Keratinocyte (primary cell): Measurements from ENCODE around the gene FRMD4B. TPM values are rescaled to one million over a fixed set of nuclear protein-coding genes. Genes with fewer than 3 reads are reported as not detected.

Experiments used
- DNase-seq: peaks from one replicate; pipeline ENCODE4 v3.0.0-alpha.2; 2011; ENCODE audit warnings: low read depth, missing footprints, low spot score
- FAIRE-seq: peaks from 2 replicates; lab custom pipeline; 2011; peaks lifted over from hg19 to GRCh38; lab: Jason Lieb, UNC
- H2AFZ ChIP-seq: 2 replicates; pipeline ENCODE4 v1.6.0; 2012; ENCODE audit warnings: low read length, control low read depth, inconsistent platforms; ENCODE audit not compliant: control insufficient read depth
- H3K27ac ChIP-seq: 2 replicates; pipeline ENCODE4 v1.5.1; 2011; ENCODE audit warnings: low read length; ENCODE audit not compliant: control insufficient read depth, insufficient read depth
- H3K27me3 ChIP-seq: 3 replicates; pipeline ENCODE4 v1.6.0; 2011; ENCODE audit warnings: low read length; ENCODE audit not compliant: control insufficient read depth, insufficient read depth; ENCODE audit errors: extremely low read depth
- H3K36me3 ChIP-seq, 2 experiments: 2 replicates in 1 of 2; 3 replicates in 1 of 2; pipeline ENCODE4 v1.5.1; 2011; ENCODE audit warnings: low read length in 2 of 2, mild to moderate bottlenecking in 1 of 2; ENCODE audit not compliant: control insufficient read depth in 2 of 2, insufficient read depth in 2 of 2; ENCODE audit errors: extremely low read depth in 1 of 2
- H3K4me1 ChIP-seq: 3 replicates; pipeline ENCODE4 v1.5.1; 2011; ENCODE audit warnings: low read length; ENCODE audit not compliant: control insufficient read depth, insufficient read depth; ENCODE audit errors: extremely low read depth
- H3K4me2 ChIP-seq: 3 replicates; pipeline ENCODE4 v1.6.0; 2011; ENCODE audit warnings: low read depth, low read length; ENCODE audit not compliant: control insufficient read depth, insufficient read depth; ENCODE audit errors: extremely low read depth
- H3K4me3 ChIP-seq, 3 experiments: fragments of 200-600 bp in 1 of 3; sonication (generic) in 1 of 3; 2 replicates in 2 of 3; 3 replicates in 1 of 3; pipeline ENCODE4 v1.5.1; 2011 to 2016; ENCODE audit warnings: low read length in 3 of 3, mild to moderate bottlenecking in 3 of 3, control low read depth in 2 of 3, inconsistent platforms in 1 of 3, low read depth in 1 of 3, mixed read lengths in 1 of 3, mixed run types in 1 of 3, moderate library complexity in 1 of 3; ENCODE audit not compliant: control insufficient read depth in 2 of 3, insufficient read depth in 2 of 3; ENCODE audit errors: extremely low read depth in 1 of 3
- H3K79me2 ChIP-seq: 2 replicates; pipeline ENCODE4 v1.6.0; 2012; ENCODE audit warnings: low read length; ENCODE audit not compliant: control insufficient read depth, insufficient read depth
- H3K9ac ChIP-seq: 3 replicates; pipeline ENCODE4 v1.6.0; 2011; ENCODE audit warnings: low read length; ENCODE audit not compliant: control insufficient read depth, insufficient read depth; ENCODE audit errors: extremely low read depth
- H3K9me1 ChIP-seq: 3 replicates; pipeline ENCODE4 v1.6.0; 2011; ENCODE audit warnings: low read length; ENCODE audit not compliant: control insufficient read depth, insufficient read depth; ENCODE audit errors: extremely low read depth
- H3K9me3 ChIP-seq: 2 replicates; pipeline ENCODE4 v1.5.1; 2012; ENCODE audit warnings: low read depth, low read length; ENCODE audit not compliant: control insufficient read depth
- H4K20me1 ChIP-seq: 3 replicates; pipeline ENCODE4 v1.6.0; 2011; ENCODE audit warnings: low read length; ENCODE audit not compliant: control insufficient read depth, insufficient read depth; ENCODE audit errors: extremely low read depth
- CTCF ChIP-seq, 3 experiments: IDR thresholded peaks in 1 of 3; conservative IDR thresholded peaks in 1 of 3; optimal IDR thresholded peaks in 1 of 3; 2 replicates in 2 of 3; 3 replicates in 1 of 3; pipeline versions ENCODE3 to v1.5.1; 2011; ENCODE audit warnings: low read length in 3 of 3, mild to moderate bottlenecking in 3 of 3, moderate library complexity in 2 of 3, control low read depth in 1 of 3, inconsistent platforms in 1 of 3; ENCODE audit not compliant: insufficient read depth in 2 of 3; ENCODE audit errors: extremely low read depth in 1 of 3
- EZH2 ChIP-seq: IDR thresholded peaks from one replicate; pipeline ENCODE4 v1.6.1; 2012; ENCODE audit warnings: inconsistent platforms, mild to moderate bottlenecking, low read length, moderate library complexity
- dilution Hi-C: fragments of 300-500 bp; cut with MboI; formaldehyde crosslinking; loops from one replicate; pipeline ENCODE4 v1.7.0; 2020; ENCODE audit warnings: low sequenced_read_pairs; ENCODE audit not compliant: extremely low pct_ligation_motif_present
- polyA plus RNA-seq, 5 experiments: library from polyadenylated mRNA; depleted of rRNA in 3 of 5; stranded (reverse) in 3 of 5; stranded (forward) in 1 of 5; unstranded in 1 of 5; fragments of >200 nt; gene quantifications; 1 replicate in 1 of 5; 2 replicates in 3 of 5; 3 replicates in 1 of 5; pipeline versions ENCODE4 v1.2.1 to v1.2.3, GENCODE V29; 2011 to 2012; ENCODE audit warnings: missing spikeins in 2 of 5, low read depth in 1 of 5, low replicate concordance in 1 of 5

Gene FRMD4B
- polyA plus RNA-seq, 1 donor (not counting 4 experiments of a cell fraction or from before 2014, with no cell fraction given), result 48.3 TPM

GRCh38 chr3:69219101-69219708 is 166.7 kb downstream of the FRMD4B start:
- H3K4me3 ChIP-seq, result no peak overlapping the region
- no peaks in the 10 kb centered on the region for H3K9me3 ChIP-seq
- H3K4me2 ChIP-seq, result no peak overlapping the region
- no peaks in the 10 kb centered on the region for H3K9me1 ChIP-seq
- H3K27me3 ChIP-seq, result no peaks in the 10 kb centered on the region
- H3K27ac ChIP-seq, result no peak overlapping the region
- no peaks in the 10 kb centered on the region for H4K20me1 ChIP-seq
- no peaks in the 10 kb centered on the region for H3K4me1 ChIP-seq
- peaks cover 3 to 12% of the 10 kb centered on the region in 2 experiments for H3K36me3 ChIP-seq
- DNase-seq (no peak), FAIRE-seq (no peak)
- H2AFZ ChIP-seq, result no peak overlapping the region
- H3K79me2 ChIP-seq, result no peaks in the 10 kb centered on the region
- dilution Hi-C loops, result no loop called here
- no peak overlapping the region for H3K9ac ChIP-seq
- TF ChIP-seq CTCF (optimal IDR thresholded peaks at IDR 0.05 in 1 of 3, IDR thresholded peaks at IDR 0.05 in 1 of 3, conservative IDR thresholded peaks at IDR 0.05 in 1 of 3; ENCODE audit: extremely low read depth in 1 of 3, insufficient read depth in 2 of 3, low read length in 3 of 3), result no peak
- TF ChIP-seq EZH2, result no peak

GRCh38 chr3:69218079-69218478 is 167.8 kb downstream of the FRMD4B start:
- Histone ChIP-seq H3K9me1 (no peaks in the 10 kb centered on the region), H3K36me3 (peaks cover 1 to 8% of the 10 kb centered on the region in 2 experiments)
- TF ChIP-seq CTCF (optimal IDR thresholded peaks at IDR 0.05 in 1 of 3, IDR thresholded peaks at IDR 0.05 in 1 of 3, conservative IDR thresholded peaks at IDR 0.05 in 1 of 3; ENCODE audit: extremely low read depth in 1 of 3, insufficient read depth in 2 of 3, low read length in 3 of 3) (no peak), EZH2 (no peak)

More at GRCh38 chr3:69218079-69218478, 167.8 kb downstream of the FRMD4B start:
- Histone ChIP-seq H4K20me1 (no peaks in the 10 kb centered on the region), H2AFZ (no peak overlapping the region), H3K27me3 (no peaks in the 10 kb centered on the region), H3K9me3 (no peaks in the 10 kb centered on the region), H3K27ac (no peak overlapping the region), H3K79me2 (no peaks in the 10 kb centered on the region), H3K4me3 (no peak overlapping the region), H3K4me2 (no peak overlapping the region), H3K9ac (no peak overlapping the region), H3K4me1 (peaks cover 4% of the 10 kb centered on the region)
- FAIRE-seq (no peak), DNase-seq (no peak)
- dilution Hi-C loops, result no loop called here
